ENCODE measurements around the gene LGALS1.
A peak's percentile ranks its signal among the peaks of the same experiment; 100 is the strongest.

LGALS1 gene

DNA sequence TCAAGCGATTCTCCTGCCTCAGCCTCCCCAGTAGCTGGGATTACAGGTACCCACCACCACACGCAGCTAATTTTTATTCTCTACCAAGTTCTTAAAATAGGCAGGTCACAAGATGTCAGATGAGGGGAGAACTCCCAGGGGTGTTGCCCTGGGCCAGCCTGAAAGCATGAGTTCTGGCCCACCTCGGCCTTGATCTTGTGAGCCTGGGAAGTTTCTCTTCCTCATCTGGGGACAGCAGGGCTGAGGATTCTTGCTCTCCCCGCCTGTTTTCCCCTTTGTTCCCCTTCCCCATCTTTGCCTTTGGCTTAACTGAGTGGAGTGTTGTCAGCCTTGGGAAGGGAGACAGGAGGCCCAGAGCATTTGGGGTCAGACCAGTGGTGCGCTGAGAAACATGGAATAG, 13.4 kb upstream of the LGALS1 start:
- no peak for DNase-seq (ENCODE audit: low read depth in 2 of 2)

GRCh38 chr22:37663521-37664140, 11.8 kb upstream of the LGALS1 start:
- no peak for DNase-seq (ENCODE audit: low read depth in 2 of 2)

GRCh38 chr22:37664249-37665101, 11.0 kb upstream of the LGALS1 start:
- no peak for DNase-seq (ENCODE audit: low read depth in 2 of 2)

DNA sequence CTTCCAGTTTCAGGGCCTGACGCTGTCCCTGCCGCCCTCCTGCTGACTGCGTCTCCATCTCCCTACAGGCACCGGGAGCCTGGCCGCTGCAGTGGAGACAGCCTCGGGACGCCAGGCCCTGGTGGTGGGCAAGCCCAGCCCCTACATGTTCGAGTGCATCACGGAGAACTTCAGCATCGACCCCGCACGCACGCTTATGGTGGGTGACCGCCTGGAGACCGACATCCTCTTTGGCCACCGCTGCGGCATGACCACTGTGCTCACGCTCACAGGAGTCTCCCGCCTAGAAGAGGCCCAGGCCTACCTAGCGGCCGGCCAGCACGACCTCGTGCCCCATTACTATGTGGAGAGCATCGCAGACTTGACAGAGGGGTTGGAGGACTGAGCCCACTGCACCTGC, 9.9 kb upstream of the LGALS1 start:
- no peak for DNase-seq (ENCODE audit: low read depth in 2 of 2)

DNA sequence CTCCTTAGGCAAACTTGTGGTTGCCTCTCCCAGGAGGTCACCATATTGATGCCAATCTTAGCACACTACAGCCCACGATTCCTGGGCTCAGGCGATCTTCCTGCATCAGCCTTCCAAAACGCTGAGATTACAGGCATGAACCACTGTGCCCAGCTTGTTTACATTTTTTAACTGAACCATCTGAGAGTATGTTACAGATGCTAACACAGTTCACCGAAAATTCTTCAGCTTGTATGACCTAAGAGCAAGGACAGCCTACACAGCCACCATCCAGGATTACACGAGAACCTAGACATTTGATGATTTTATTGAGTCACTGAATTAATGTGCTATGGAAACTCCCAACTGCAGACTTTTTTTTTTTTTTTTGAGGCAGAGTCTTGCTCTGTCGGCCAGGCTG, 5.8 kb upstream of the LGALS1 start:
- DNase-seq (ENCODE audit: low read depth in 2 of 2), result no peak

DNA sequence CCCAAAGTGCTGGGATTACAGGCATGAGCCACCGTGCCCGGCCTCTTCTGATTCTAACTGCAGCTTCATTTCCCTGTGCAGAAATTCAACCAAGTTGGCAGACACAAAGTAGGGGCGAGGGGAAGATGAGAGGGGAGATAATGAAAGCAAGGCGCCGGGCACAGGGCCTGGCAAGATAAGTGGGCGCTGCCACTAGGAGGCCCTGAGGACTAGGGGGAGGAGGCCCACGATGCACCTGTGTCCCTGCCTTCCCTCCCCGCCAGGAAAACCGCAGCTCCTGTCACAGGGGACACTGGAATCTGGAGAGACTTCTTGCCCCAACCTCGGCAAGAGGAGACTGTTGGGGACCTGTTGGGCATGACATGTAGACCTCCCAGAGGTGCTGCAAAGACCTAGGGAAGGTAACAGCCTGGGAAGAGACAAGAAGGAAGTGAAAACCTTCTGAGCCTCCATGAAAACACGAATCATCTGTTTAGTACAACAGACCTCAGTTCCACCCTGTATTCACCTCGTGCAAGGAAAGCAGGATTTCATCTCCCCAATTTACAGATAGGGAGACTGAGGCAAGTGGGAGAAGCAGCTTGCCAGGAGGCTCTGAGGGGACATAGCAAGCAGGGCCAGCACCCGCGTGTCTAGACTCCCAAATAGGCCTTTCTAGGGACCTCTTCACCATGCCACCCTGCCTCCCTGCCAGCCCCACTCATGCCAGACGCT, 3.1 kb upstream of the LGALS1 start:
- no peak for DNase-seq (ENCODE audit: low read depth in 2 of 2)

DNA sequence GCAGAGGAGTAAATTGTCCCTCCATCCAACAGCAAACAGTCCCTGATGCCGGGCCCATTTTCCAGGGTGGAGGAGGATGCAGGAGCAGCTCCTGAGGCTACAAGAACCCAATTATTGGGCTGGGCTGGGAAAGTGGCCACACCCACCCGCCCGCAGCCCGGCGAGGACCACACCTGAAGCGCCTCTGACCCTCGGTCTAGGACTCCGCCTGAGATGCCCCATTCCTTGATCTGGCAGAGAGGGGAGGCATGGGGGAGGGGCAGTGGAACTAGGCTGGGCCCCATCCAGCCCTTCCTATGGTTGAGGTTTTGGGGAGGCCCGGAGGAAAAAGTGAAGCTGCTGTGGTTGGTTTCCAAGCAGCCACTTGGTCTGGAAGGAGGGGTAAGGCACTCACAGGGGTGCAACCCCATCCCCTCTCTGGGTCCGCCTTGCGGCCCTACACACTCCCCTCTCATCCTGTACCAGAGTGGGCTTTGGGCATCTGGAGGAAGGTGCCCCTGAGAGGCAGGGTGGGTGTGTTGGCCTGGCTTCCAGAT, 2.4 kb upstream of the LGALS1 start:
- DNase-seq (ENCODE audit: low read depth in 2 of 2), result no peak

GRCh38 chr22:37674248-37674647, 1.2 kb upstream of the LGALS1 start:
- DNase-seq (ENCODE audit: low read depth in 2 of 2), result no peak

DNA sequence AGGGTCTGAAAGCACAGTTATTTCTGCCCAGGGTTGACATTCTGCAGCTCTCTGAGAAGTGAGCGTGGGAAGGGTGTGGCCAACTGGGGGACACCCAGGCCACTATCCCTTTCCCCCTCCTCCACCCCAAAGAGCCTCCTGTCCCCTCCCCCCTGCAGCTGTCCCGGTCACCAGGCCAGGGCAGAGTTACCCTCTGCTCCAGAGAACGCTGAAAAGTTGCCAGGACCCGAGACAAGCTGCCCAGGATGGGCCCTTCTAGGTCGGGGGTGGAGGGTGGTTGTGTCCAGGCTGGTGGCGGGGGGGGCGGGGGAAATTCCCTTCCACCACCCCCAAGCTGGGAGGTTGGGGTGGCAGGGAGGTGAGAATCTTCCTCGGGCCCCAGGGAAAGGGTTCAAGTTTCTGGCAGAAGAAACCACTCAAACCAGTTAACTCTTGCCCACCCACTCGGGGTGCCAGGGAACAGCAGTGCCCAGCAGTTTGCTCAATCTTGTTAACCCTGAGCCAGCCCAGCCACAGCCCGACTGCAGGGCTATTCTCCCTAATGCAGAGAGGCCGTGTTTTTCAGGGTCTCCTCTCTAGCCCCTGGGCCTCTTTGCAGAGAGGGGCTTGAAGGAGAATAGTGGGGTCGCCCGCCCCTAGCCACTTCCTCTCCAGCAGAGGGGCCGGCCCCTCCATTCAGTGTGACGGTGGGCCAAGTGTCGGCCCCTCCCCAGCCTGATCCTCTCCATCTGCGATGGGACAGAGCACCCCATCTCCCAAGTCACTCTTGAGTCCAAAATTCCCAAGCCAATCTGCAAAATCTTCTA, 697 bp downstream of the LGALS1 start:
- DNase-seq (ENCODE audit: low read depth in 2 of 2), result no peak

GRCh38 chr22:37676736-37677492, 1.5 kb downstream of the LGALS1 start:
- DNase-seq (ENCODE audit: low read depth in 2 of 2), result peak; percentile 90 to 92

GRCh38 chr22:37677493-37677974, 2.1 kb downstream of the LGALS1 start:
- DNase-seq (ENCODE audit: low read depth in 2 of 2), result no peak

DNA sequence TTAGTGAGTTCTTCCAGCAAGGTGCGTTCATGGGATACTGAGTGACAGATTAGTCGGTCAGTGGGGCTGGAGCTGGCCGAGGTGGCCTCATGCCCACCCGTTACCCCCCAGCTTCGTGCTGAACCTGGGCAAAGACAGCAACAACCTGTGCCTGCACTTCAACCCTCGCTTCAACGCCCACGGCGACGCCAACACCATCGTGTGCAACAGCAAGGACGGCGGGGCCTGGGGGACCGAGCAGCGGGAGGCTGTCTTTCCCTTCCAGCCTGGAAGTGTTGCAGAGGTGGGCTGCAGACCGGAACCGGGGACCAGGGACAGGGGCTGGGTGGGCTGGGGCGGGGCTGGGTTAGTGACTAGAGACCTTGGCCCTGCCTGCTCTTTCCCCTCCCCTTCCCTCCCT, 2.9 kb downstream of the LGALS1 start:
- DNase-seq (ENCODE audit: low read depth in 2 of 2), result no peak

- DNase-seq (ENCODE audit: low read depth in 2 of 2), result no peak
These were observed 4.2 kb downstream of the LGALS1 start for GRCh38 chr22:37679670-37680069.

DNA sequence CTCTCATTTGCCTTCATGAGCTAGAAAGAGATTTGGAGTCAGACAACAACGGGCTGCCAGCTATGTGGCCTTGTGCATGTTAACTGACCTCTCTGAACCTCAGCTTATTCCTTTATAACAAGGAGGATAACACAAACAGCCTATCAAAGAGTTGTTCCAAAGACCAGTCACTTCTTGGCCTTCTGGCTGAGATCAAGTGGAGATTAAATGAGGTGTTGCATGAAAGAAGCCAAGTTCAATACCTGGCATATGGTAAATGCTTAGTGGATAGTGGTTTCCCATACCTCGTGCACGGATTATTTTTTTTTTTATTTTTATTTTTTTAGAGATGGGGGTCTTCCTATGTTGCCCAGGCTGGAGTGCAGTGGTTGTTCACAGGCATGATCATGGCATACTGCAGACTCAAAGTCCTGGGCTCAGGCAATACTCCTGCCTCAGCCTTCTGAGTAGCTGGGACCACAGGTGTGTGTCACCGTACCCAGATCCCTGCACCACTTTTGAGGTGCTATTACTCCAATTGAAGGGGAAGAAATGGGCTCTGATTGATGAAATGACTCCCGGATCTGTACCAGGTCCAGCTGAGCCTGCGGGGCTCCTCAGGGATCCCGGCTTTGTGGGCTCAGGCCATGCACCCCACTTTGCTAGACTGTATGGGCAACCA, 4.9 kb downstream of the LGALS1 start:
- no peak for DNase-seq (ENCODE audit: low read depth in 2 of 2)

DNA sequence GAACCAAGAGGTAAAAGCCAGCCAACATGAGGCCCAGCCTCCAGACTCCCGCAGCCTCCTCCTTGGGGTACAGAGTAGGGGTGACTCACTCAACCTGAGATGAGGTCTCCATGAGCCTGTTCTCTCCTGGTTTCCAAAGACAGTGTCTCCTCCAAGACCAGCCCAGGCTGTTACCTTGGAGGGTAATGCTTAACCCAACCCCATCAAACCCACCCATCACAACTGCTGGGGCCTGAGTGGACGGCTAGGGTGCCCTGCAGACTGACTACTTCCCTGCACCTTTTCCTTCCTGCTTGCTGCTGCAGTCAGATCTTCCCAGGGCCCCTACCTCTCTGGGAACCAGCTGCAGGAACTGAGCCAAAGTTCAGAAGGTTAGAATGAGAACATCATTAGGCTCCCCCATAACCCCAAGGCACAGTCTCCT, 5.6 kb downstream of the LGALS1 start:
- DNase-seq (ENCODE audit: low read depth in 2 of 2), result no peak

GRCh38 chr22:37681556-37682049, 6.2 kb downstream of the LGALS1 start:
- DNase-seq (ENCODE audit: low read depth in 2 of 2), result peak in 1 of 2 donors; percentile 42

GRCh38 chr22:37684803-37685615, 9.6 kb downstream of the LGALS1 start:
- no peak for DNase-seq (ENCODE audit: low read depth in 2 of 2)

DNA sequence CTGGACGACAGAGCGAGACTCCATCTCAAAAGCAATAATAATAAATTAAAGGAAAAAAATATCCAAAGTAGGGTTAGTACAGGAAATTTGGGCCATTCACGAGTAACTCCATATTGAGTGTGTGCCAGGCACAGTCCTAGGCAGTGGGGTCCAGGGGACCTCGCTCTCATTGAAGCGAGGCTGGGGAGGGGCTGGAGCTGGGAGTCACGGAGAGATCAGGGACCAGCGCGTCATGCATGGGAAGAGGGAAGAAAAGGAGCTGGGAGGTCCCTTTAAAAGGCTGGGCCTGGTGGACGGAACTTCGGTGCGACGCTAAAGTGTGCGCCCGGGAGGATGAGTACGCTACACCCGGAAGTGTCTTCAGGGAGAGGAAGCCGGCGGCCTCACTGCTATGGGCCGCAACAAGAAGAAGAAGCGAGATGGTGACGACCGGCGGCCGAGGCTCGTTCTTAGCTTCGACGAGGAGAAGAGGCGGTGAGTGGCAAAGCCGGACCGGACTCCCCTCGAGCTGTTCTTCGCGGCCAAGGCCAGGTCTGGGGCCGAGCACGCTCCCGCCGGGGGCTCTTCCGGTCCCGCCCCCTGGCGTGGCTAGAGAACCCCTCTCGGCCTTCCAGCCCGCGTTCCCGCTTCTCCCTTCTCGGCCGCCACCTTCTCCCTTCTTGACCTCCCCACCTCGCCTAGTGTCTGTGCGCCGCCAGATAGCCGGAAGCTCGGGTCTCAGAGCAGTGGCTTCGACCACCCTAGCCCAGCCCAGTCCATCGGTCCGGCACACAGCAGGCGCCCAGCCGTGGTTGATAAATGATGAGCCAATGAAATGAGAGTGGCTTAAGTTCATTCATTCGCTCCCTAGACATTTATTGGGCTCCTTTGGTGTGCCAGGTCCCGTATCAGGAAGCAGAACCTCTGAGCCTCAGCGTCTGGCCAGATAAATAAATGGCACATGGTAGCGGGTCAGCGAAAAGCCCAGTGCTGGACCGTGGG, 10.9 kb downstream of the LGALS1 start, which contains the start of gene NOL12:
Gene NOL12, plus strand, starts transcription at position 342 of the 981 bp plus-strand sequence. Its CDS starts 50 bp downstream, at position 392.
- DNase-seq (ENCODE audit: low read depth in 2 of 2), result peak; percentile 43 to 57

Measured in stimulated activated CD8-positive, alpha-beta memory T cell treated with anti-CD3 and anti-CD28 coated beads, Interleukin-2, amount 100 ng/mL, for 1 hour (primary cell).